GM18511 (cell line): ENCODE results near the gene ACTL6A.
"Not testable (repeated sequence)": the region's sequence is repeated elsewhere in the genome, so short reads cannot be mapped to it uniquely, and the experiment has no call there.

Experiments
- ATAC-seq: cut with Tn5 transposase; IDR thresholded peaks from one replicate; pipeline ENCODE4 v1.9.1; 2021; ENCODE audit warnings: mild to moderate bottlenecking, moderate library complexity; ENCODE audit not compliant: unreplicated experiment

Gene ACTL6A

DNA sequence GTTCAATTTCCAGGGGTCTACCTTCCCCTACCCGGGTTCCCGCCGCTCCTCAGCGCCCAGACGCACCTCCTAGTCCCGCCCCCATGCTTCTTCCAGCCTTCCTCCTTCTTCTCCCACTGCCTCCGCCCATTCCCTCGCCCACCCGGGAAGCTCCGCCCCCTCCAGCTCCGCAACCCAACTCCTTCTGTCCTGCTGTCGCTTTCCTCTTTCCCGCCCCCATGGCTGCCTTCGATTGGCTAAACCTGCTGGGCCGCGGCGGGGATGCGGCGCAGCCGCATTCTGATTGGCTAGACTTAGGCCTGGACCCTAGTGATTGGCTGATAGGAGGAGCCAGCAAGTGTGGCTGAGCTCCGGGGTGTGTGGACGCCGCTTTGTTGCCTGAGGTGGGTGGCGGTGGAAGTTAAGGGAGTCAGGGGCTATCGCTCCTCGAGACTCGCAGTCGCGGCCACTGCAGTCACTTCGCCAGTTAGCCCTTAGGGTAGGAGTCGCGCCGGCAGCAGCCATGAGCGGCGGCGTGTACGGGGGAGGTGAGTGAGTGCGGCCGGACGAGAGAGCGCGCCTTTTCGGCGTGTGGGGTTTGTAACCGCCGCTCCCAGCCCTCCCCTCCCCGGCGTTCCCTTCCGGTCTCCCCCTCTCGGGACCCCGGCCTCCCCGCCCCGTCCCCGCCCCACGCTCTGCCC, at the start of gene ACTL6A:
ACTL6A (plus strand) TSS at position 336 of the 680 bp plus-strand sequence; CDS start at position 503, 167 bp downstream.
- ATAC-seq = peak; percentile 94

DNA sequence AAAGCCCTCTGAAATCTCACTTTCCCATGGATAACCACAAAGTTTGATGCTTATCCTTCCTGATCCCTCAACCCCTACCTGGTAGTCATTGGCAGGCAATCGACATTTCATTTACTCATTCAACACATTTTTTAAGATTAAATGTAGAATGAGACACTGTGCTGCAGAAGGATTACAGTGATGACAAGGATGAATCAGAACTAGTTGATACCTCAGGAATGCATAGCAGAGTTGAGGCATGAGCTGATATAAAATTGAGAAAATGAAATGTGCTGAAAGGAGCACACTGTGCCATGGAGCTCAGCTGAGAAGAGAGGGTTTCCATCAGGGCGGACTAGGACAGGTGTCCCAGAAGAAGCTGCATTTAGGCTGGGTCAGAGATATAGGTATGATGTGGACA, 48.9 kb upstream of the ACTL6A start:
- ATAC-seq = no peak

DNA sequence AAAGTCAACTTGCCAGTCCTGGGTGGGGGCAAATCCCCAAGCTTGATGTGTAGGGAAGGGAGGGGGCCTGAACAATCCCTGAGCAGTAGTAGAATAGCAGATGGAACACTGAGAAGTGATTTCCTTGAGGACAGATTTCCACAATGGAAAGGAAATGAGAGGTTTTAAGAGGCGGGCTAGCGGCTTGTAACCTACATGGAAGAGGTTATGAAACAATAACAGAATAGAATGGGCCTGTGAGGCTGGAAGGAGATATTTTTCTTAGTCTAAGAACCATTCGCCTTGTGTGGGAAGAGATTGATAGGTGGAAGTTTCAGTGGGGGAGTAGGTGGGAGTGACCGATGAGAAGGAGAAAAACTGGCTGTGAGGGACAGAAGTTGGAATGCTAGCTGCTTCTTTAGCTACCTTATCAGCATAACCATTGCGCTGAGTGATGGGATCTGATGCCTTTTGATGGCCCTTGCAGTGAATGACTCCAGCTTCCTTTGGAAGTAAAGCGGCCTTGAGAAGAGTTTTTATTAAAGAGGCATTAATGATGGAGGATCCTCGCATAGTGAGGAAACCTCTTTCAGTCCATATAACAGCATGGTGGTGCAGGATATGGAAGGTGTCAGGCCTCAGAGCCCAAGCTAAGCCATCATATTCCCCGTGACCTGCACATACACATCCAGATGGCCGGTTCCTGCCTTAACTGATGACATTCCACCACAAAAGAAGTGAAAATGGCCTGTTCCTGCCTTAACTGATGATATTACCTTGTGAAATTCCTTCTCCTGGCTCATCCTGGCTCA, 46.1 kb upstream of the ACTL6A start:
- ATAC-seq = not testable (repeated sequence)

DNA sequence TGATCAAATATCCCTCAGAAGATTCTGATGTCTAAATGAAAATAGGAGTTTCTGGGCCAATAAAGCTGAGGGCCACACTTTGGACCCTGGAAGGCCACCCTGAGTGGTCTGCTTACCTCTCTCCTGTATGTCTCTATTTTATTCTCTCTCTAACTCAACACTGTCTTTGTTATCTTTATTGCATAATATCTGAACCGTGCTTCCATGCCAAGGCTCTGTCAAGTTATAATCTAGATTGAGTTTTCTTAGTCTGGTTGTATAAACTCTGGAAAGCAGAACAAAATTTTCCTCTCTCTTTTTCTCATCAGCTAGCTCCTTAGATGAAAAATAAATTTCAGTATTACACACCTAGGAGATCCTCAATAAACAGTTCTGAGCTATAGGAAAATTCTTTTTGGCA, 36.2 kb upstream of the ACTL6A start:
- ATAC-seq = no peak

DNA sequence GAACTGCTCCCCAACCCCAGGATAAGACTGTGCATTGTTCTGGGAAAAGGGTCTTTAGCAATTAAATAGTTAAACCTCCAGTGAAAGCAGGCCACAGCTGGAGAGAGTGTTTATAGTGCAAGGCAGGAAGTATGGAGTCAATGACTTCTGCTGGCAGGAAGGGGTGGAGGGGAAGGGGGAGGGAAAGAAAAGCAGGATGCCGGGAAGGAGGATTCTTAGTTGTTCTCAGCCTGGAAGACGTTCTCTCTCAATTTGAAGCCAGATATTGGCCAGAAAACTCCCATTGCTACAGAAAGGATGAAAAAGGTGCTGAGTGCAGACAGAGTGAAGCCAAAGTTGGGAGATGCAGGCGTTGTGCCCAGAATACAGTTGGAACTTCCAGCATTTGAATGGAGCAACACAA, 35.7 kb upstream of the ACTL6A start:
- no peak for ATAC-seq

DNA sequence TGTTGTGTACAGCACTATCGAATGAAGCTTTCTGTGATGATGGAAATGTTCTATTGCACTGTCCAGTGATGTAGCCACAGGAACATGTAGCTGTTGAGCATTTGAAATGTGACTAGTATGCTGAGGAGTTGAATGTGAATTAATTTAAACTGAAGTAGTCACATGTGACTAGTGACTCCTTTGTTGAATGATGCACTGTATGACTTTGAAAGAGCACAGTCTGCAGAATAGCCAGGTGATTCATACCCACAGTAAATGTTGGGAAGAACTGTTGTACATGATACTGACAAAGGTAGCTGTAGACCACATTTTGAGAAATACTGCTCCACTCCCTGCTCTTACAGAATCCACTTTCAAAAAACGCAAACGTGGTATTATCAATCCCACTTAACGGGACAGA, 34.0 kb upstream of the ACTL6A start:
- no peak for ATAC-seq

DNA sequence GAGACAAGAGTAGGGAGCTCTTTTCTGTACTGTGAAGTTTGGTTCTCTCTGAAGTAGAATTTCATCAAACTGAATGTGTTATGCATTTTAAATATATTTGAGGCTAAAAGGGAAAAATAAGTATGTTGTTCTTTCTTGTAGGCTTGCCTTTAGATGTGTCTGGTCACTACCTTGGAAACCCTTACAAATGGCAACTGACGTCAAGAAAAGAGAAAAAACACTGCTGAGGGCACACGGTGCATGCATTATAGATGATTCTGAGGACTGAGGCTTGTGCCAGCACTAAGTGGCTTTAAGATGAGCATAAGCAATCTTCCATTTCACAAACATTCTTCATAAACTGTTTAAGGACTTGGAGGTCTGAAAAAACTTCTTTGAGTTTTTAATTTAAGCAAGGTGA, 31.1 kb upstream of the ACTL6A start:
- ATAC-seq = no peak

DNA sequence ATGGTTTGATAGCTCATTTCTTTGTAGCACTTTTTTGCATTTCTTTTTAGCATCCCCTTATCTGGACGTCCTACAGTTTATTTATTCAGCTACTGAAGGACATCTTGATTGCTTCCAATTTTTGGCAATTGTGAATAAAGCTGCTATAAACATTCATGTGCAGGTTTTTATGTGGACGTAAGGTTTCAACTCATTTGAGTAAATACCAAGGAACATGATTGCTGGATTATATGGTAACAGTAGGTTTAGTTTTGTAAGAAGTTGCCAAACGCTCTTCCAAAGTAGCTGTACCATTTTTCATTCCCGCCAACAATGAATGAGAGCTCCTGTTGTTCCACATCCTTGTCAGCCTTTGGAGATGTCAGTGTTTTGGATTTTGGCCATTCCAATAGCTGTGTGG, 29.5 kb upstream of the ACTL6A start:
- ATAC-seq = no peak

DNA sequence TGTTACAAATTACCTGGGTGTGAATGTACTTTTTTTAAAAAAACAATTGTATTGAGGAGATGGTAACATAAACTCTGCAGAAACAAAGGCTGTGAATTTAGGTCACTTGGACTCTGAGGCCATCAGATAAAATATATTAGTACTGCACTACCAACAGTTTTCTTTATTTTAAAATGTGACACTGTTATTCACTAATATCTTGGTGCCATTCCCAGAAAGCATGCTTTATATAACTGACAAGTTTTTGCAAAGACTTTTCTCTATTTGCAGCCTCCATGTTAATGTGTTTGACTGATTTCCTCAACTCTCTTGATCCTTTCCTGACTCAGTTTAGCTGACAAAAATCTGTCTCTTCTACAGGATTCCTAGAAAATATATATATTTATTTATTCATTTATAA, 26.5 kb upstream of the ACTL6A start:
- no peak for ATAC-seq

DNA sequence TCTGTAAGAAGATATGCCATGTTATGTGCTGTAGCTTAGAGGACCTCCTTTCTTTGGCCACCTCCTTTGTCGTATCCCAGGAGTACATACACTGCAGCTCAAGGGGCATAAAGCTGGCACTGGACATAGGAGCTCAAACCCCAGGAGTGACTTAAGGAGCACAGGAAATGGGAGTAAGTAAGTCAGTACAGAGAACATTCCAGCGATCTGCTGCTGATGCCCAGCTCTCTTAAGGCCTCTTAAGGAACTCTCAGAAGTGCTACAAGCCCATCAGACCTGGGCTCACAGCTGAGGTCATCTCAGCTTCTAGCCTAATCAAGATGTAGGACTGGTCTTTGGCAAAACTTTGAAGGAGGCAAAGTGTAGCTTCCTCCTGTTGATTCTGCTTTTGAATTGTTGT, 21.6 kb upstream of the ACTL6A start:
- ATAC-seq = no peak

DNA sequence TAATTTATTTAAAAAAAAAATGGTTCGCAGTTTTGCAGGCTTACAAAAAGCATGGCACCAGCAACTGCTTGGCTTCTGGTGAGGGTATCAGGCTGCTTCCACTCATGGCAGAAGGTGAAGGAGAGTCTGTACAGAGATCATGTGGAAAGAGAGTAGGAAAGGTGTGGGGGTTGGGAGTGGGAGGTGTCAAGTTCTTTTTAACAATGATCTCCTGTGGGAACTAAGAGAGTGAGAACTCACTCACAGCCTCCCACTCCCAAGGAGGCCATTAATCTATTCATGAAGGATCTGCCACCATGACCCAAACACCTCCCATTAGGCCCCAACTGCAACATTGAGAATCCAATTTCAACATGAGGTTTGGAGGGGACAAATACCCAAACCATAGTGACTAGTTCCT, 21.1 kb upstream of the ACTL6A start:
- ATAC-seq = no peak

DNA sequence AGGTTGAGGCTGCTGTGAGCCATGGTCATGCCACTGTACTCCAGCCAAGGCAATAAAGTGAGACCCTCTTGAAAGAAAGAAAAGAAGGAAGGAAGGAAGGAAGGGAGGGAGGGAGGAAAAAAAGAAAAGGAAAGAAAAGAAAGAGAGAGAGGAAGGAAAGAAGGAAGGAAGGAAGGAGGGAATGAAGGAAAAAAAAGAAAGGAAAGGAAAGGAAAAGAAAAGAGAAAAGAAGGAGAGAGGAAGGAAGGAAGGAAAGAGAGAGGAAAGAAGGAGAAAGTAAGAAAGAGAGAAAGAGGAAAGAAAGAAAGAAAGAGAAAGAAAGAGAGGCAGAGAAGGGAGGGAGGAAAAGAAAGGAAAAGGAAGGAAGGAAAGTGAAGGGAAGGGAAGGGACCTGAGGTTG, 20.4 kb upstream of the ACTL6A start:
- ATAC-seq = no peak

DNA sequence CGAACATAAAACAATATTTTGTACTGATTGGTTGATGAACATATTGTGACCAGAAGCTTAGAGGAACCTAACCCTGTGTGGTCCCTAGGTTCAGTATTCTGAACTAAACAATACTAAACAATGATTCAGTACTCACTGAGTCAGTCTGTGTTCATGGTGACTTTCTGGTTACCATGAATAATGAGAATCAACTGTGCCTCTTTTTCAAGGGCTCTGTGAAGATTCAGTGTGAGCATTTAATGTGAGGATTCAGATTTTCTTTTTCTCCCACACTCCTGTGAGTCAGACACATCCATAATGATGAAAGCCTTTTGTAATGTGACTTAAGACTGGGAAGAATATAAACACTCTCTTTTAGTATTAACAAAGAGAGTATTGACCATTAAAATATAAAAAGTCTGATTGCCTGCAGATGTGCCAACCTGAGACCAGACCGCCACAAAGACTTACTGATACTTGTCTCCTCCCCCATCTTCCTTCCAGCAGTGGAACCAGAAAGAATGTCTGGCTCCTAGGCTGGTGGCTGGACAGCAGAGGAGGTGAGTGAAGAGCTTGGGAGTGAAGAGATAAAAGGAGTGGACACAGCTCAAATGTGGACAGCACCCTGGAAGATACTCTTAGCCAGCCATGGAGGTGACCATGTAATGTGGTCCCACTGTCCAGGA, 17.6 kb upstream of the ACTL6A start:
- no peak for ATAC-seq

DNA sequence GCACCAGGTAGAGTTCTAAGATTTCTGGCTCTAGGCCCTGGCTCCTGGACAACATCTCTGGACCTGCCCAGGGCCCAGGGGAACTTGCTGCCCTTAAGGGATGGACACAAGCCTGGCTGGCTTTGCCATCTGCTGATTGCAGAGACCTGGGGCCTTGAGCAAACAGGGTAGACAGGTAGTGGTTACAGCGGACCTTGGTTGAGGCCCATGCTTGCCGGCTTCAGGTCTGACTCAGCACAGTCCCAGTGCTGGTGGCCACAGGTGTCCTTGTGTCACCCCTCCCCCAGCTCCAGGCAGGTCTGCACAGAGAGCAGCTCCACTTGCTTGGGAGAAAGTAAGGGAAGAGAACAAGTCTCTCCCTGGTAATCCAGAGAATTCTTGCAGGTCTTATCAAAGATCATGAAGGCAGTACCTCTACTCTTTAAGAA, 15.9 kb upstream of the ACTL6A start:
- ATAC-seq = no peak

DNA sequence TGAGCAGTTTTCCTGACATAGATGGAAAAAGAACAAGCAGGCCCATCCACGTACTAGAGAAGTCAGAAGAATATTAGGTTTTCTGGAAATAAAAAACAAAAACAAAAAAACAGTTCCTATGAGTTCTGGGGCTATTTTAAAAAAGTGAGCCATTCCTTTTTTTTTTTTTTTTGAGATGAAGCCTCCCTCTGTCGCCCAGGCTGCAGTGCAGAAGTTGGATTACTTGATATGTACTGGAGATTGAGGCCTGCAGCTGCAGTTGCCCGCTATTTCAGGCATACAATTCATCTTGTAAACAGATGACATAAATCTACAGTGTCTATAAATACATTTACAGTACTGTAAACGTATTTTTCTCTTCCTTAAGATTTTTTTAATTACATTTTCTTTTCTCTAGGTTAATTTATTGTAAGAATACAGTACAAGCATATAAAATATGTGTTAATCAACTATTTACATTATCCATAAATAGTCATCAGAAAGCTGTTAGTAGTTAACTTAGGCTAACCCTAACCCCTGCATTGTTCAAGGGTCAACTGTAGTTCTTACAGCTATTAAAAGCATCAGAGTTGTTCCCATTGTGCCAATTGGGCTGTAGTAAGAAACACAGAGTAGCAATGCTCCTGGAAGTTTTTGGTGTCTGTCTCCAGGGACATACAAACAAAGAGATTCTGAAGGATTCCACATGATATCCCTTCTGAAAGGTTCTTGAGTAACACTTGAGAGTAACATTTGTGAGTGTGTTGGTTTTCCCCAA, 11.2 kb upstream of the ACTL6A start:
- no peak for ATAC-seq

DNA sequence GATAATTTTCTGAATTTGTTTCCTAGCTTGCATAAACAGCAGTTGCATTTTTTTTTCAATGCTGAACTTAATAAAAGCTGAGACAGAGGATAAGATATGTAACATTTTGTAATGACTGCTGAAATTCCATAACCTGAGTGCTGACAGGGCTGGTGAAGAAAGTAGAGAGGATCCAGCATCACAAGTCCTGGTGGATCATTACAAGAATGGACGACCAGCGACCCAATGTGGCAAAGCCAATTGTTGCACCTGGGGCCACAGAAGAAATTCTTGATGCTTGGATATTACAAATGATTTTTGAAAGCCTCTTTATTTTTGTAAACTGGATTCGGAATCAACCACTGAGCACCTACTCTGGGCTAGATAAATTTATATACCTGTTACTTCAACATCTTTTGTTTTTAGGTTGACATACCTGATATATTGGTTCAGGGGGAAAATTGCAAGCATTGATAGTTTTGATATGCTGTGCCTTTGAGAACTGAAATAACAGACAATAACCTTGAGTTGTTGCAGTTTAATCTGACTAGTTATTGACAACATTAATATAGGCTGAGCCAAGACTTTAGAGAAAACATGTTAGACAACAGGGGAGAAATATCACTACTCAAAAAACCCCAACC, 3.9 kb upstream of the ACTL6A start:
- no peak for ATAC-seq

DNA sequence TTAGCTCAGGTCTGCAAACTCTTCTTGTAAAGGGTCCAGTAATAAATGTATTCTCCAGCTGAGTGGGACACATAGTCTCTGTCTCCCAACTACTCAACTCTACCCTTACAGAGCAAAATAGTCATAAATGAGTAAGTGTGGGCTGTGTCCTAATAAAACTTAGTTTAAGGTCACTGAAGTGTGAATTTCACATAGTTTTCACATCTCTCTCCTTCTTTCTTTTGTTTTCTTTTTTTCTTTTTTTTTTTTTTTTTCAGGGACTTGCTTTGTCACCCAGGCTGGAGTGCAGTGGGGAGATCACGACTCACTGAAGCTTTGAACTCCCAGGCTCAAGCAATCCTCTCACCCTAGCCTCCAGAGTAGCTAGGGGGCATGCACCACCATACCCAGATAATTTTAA, 1.9 kb upstream of the ACTL6A start:
- no peak for ATAC-seq

DNA sequence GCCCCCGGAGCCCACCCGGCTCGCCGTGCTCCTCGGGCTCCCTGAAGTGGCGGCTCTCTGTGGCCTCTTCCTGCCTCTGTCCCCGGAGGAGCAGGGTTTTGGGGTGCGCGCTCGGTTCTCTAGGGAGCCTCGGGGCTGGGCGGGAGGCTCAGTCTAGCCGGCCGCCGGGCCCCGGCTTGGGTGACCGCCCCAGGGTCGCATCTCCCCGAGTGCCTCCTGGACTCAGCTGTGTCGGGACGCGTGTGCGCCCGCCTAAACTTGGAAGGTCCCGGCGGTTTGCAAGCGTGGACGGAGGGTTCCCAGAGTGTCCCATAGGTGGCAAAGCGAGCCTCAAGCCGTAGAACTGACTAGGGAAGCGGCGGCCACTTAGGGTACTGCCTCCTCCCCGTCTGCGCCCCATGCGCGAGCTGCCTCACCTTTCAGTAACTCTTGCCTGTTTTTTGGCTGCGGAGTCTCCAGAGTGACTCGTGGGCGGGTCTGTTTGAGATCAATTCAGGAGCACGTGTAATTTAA, 601 bp downstream of the ACTL6A start:
- ATAC-seq = peak; percentile 55

DNA sequence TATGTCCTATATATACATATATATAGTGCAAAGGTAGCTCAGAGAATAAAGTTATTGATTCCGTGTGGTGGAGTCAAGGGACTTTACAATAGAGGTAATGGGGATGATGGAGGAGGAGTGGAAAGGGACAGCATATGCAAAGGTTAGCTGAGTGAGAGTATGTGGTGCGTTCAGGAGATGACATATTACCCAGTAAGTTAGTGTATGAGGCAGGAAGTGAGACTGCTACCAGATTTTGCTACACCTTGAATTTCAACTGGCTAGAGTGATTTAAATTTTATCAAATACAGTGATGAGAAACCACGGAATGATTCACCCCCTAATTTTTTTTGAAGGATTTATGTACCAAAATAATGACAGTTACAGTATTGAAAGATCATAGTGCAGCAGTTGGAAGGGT, 2.8 kb downstream of the ACTL6A start:
- ATAC-seq = no peak

DNA sequence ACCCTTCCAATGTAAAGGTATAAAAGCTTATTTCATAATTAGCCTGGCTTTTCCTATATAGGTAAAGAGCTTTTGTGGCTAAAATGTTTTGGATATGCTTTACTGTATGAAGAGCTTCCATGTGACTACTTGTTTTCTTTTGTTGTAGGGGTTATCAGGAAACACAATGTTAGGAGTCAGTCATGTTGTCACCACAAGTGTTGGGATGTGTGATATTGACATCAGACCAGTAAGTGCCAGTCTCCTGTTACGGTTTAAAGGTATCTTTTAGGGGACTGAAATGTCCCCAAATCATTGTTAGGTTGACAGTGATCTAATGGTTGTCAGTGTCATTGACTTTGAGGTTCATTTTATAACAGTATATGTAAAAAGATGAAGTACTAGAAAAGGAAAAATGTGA, 18.3 kb downstream of the ACTL6A start:
- no peak for ATAC-seq

DNA sequence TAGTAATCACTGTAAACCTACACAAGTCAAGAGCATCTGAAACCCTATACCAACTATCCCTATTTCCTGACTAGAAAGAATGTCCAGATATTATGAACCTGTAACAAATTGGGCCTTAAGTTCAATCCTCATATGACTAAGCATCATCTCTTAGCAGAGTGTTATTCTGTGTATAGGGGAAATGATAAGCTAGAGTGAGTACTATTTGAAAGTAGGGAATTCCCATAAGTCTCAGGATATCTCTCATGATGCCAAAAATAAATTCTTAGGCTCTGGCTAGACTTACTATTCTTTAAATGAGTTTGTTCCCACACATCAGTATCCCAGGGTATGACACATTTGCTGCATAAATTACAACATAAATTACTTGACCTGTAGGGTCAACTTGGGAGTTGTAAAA, 26.4 kb downstream of the ACTL6A start:
- peak; percentile 65 for ATAC-seq
